Measurements from ENCODE around the gene JARID2. TPM values are rescaled to one million over a fixed set of nuclear protein-coding genes. Genes with fewer than 3 reads are reported as not detected.
A peak's percentile ranks its signal among the peaks of the same experiment; 100 is the strongest.
"Not testable (repeated sequence)": the region's sequence is repeated elsewhere in the genome, so short reads cannot be mapped to it uniquely, and the experiment has no call there.

The JARID2 gene
- polyA plus RNA-seq, 3 donors = 26.8 to 28.2 (median 28.0) TPM

GRCh38 chr6:15526212-15526701, 280.4 kb downstream of the JARID2 start:
- DNase-seq (ENCODE audit: low read depth in 3 of 3, low spot score in 2 of 3) = peak in 1 of 3 donors; percentile 43

- DNase-seq (ENCODE audit: low read depth in 3 of 3, low spot score in 2 of 3) = no peak
Observed at GRCh38 chr6:15527838-15528617, 282.2 kb downstream of the JARID2 start.

GRCh38 chr6:15528870-15529269, 283.0 kb downstream of the JARID2 start:
- no peak for DNase-seq (ENCODE audit: low read depth in 3 of 3, low spot score in 2 of 3)

- DNase-seq (ENCODE audit: low read depth in 3 of 3, low spot score in 2 of 3) = no peak
Observed at GRCh38 chr6:15530411-15530810, 284.5 kb downstream of the JARID2 start.

- DNase-seq (ENCODE audit: low read depth in 3 of 3, low spot score in 2 of 3) = no peak
Observed at GRCh38 chr6:15531973-15532372, 286.1 kb downstream of the JARID2 start.

GRCh38 chr6:15533379-15534026, 287.6 kb downstream of the JARID2 start:
- DNase-seq (ENCODE audit: low read depth in 3 of 3, low spot score in 2 of 3) = no peak

- DNase-seq (ENCODE audit: low read depth in 3 of 3, low spot score in 2 of 3) = no peak
Observed at GRCh38 chr6:15534974-15535373, 289.1 kb downstream of the JARID2 start.

- DNase-seq (ENCODE audit: low read depth in 3 of 3, low spot score in 2 of 3) = no peak
Observed at GRCh38 chr6:15535495-15536197, 289.8 kb downstream of the JARID2 start.

- DNase-seq (ENCODE audit: low read depth in 3 of 3, low spot score in 2 of 3) = no peak
Observed at GRCh38 chr6:15536198-15536955, 290.5 kb downstream of the JARID2 start.

- DNase-seq (ENCODE audit: low read depth in 3 of 3, low spot score in 2 of 3) = no peak
Observed at GRCh38 chr6:15538106-15538505, 292.2 kb downstream of the JARID2 start.

- DNase-seq (ENCODE audit: low read depth in 3 of 3, low spot score in 2 of 3) = no peak
Observed at GRCh38 chr6:15538766-15539495, 293.1 kb downstream of the JARID2 start.

GRCh38 chr6:15539722-15540270, 293.9 kb downstream of the JARID2 start:
- no peak for DNase-seq (ENCODE audit: low read depth in 3 of 3, low spot score in 2 of 3)

GRCh38 chr6:15543332-15543917, 297.6 kb downstream of the JARID2 start:
- not testable (repeated sequence) for DNase-seq (ENCODE audit: low read depth in 3 of 3, low spot score in 2 of 3)

- DNase-seq (ENCODE audit: low read depth in 3 of 3, low spot score in 2 of 3) = no peak
Observed at GRCh38 chr6:15544321-15544900, 298.5 kb downstream of the JARID2 start.

- DNase-seq (ENCODE audit: low read depth in 3 of 3, low spot score in 2 of 3) = no peak
Observed at GRCh38 chr6:15546591-15546990, 300.7 kb downstream of the JARID2 start.

GRCh38 chr6:15547400-15547799, 301.5 kb downstream of the JARID2 start:
- no peak for DNase-seq (ENCODE audit: low read depth in 3 of 3, low spot score in 2 of 3)

GRCh38 chr6:15549371-15549770, 303.5 kb downstream of the JARID2 start:
- DNase-seq (ENCODE audit: low read depth in 3 of 3, low spot score in 2 of 3) = no peak

- no peak for DNase-seq (ENCODE audit: low read depth in 3 of 3, low spot score in 2 of 3)
Observed at GRCh38 chr6:15550546-15551123, 304.8 kb downstream of the JARID2 start.

GRCh38 chr6:15551262-15551661, 305.4 kb downstream of the JARID2 start:
- no peak for DNase-seq (ENCODE audit: low read depth in 3 of 3, low spot score in 2 of 3)

All from right renal cortex interstitium (tissue), 3 donors.